ENCODE measurements around the gene CAPZB. TPM values are rescaled to one million over a fixed set of nuclear protein-coding genes. Genes with fewer than 3 reads are reported as not detected.

CAPZB gene
- total RNA-seq, 6 experiments from 2014 or later: 565 to 646 (median 603) TPM

GRCh38 chr1:19484798-19485361 is 459 bp downstream of the CAPZB start:
- no peak for DNase-seq
- Mint-ChIP-seq H3K36me3 (ENCODE audit: low read depth) (peaks cover 21% of the 10 kb centered on the region), H3K27ac (peak overlapping the region; percentile 88), H3K9me3 (no peaks in the 10 kb centered on the region), H3K4me1 (ENCODE audit: low read depth) (peaks cover 66% of the 10 kb centered on the region), H3K27me3 (ENCODE audit: insufficient read depth) (peaks cover 1% of the 10 kb centered on the region), H3K4me3 (peak overlapping the region; percentile 97)
- peak; percentile 4; the same call in 1 of the 2 replicates for TF ChIP-seq CTCF (IDR thresholded peaks at IDR 0.05)

DNA sequence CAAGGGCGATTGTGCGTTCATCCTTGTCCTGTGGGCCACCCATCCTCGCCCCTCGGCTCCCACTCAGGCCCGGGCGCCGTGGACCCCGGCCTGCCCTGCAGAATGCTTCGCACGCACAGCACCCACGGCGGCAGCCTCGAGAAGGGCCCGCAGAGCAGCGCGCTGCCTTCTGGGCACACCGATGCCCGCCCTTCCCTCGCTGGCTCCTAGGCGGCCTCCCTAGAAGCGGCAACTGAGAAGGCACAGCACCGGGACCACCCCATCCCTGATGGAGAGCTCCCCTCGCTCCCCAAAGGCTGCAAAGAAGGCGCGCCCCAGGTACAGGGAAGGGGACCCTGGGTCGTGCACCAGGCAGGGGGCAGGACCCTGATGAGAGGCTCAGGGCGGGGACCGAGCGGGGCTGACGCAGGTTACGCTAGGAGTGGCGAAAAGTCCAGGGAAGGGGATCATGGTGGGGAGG is 971 bp downstream of the CAPZB start:
- peaks cover 1% of the 10 kb centered on the region for H3K27me3 Mint-ChIP-seq (ENCODE audit: insufficient read depth)
- H3K36me3 Mint-ChIP-seq (ENCODE audit: low read depth): peaks cover 21% of the 10 kb centered on the region
- H3K9me3 Mint-ChIP-seq: no peaks in the 10 kb centered on the region
- peak; percentile 12; the same call in 1 of the 2 replicates for TF ChIP-seq CTCF (IDR thresholded peaks at IDR 0.05)
- no peak for DNase-seq
- peaks cover 71% of the 10 kb centered on the region for H3K4me1 Mint-ChIP-seq (ENCODE audit: low read depth)
- H3K27ac Mint-ChIP-seq: peak overlapping the region; percentile 88
- H3K4me3 Mint-ChIP-seq: peak overlapping the region; percentile 97

GRCh38 chr1:19483691-19484090 is 1.6 kb downstream of the CAPZB start:
- peaks cover 74% of the 10 kb centered on the region for H3K4me1 Mint-ChIP-seq (ENCODE audit: low read depth)
- no peak for TF ChIP-seq CTCF (IDR thresholded peaks at IDR 0.05)
- no peaks in the 10 kb centered on the region; the same call in 1 of the 2 replicates for H3K27me3 Mint-ChIP-seq (ENCODE audit: insufficient read depth)
- H3K27ac Mint-ChIP-seq: peak overlapping the region; percentile 88
- H3K36me3 Mint-ChIP-seq (ENCODE audit: low read depth): peaks cover 21% of the 10 kb centered on the region
- no peaks in the 10 kb centered on the region for H3K9me3 Mint-ChIP-seq
- peak overlapping the region; percentile 97 for H3K4me3 Mint-ChIP-seq
- no peak for DNase-seq

- no peaks in the 10 kb centered on the region for H3K9me3 Mint-ChIP-seq
- H3K27me3 Mint-ChIP-seq (ENCODE audit: insufficient read depth): no peaks in the 10 kb centered on the region; the same call in 1 of the 2 replicates
- H3K4me3 Mint-ChIP-seq: peak overlapping the region; percentile 97
- DNase-seq: no peak
- H3K27ac Mint-ChIP-seq: peak overlapping the region; percentile 88
- H3K36me3 Mint-ChIP-seq (ENCODE audit: low read depth): peaks cover 21% of the 10 kb centered on the region
- TF ChIP-seq CTCF (IDR thresholded peaks at IDR 0.05): no peak
- H3K4me1 Mint-ChIP-seq (ENCODE audit: low read depth): peaks cover 77% of the 10 kb centered on the region
Observed at GRCh38 chr1:19483261-19483660, 2.1 kb downstream of the CAPZB start.

DNA sequence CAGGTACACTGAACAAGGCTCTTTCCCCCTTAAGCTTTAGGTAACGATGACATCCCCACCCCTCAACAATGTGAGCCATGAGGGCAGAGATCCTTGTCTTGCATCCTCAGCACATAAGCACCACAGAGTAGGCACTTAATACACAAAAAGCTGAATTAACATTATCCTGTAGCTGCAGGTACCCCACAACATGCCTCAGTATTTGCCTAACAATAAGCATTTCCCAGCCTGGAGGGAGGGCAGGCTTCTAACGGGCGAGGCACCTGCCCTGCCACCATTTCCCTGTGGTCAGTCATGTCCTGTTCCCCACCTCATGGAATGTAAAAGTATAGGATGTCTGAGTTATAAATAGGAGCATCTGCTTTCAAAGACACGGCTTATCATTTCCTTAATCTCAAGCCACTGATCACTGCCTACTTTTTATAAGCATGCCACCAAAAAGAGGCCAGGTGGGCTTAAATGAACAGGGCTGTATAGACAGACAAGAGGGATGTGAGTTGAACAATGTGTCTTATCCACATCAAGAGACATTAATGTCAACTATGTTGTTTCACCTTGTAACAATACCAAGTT is 3.4 kb downstream of the CAPZB start:
- Mint-ChIP-seq H3K27ac (peak overlapping the region; percentile 33; the same call in 1 of the 2 replicates), H3K9me3 (no peaks in the 10 kb centered on the region), H3K27me3 (ENCODE audit: insufficient read depth) (no peaks in the 10 kb centered on the region; the same call in 1 of the 2 replicates), H3K4me1 (ENCODE audit: low read depth) (peaks cover 77% of the 10 kb centered on the region), H3K4me3 (peak overlapping the region; percentile 97), H3K36me3 (ENCODE audit: low read depth) (peaks cover 21% of the 10 kb centered on the region)
- TF ChIP-seq CTCF (IDR thresholded peaks at IDR 0.05): no peak
- DNase-seq: no peak

Data from HFFc6 (cell line).